MM.1S (cell line): Measurements from ENCODE around the gene IFIT1.
A peak's percentile ranks its signal among the peaks of the same experiment; 100 is the strongest.

ENCODE experiments used
- CTCF ChIP-seq: fragments of 300-600 bp; sonication (generic); IDR thresholded peaks from 2 replicates; pipeline ENCODE4 v1.5.1; 2016; ENCODE audit warnings: antibody characterized with exemption, low read length, mixed read lengths
- EZH2 ChIP-seq: fragments of 300-600 bp; sonication (generic); optimal IDR thresholded peaks from 2 replicates; pipeline ENCODE3; 2017; ENCODE audit warnings: low read depth, mild to moderate bottlenecking, antibody characterized with exemption, low read length, mixed read lengths
- EZH2phosphoT487 ChIP-seq: fragments of 300-600 bp; sonication (generic); IDR thresholded peaks from 2 replicates; pipeline ENCODE4 v1.6.1; 2018; ENCODE audit warnings: antibody characterized with exemption, low read length

- TF ChIP-seq CTCF (peak; percentile 19; the same call in 1 of the 2 replicates), EZH2 (no peak), EZH2phosphoT487 (no peak)
These were observed at the start of gene IFIT1 for GRCh38 chr10:89391907-89392756.
